Tibial artery (tissue), 4 donors: ENCODE data around the gene C1orf210.

Experiments used
- DNase-seq, 2 donors: peaks; one replicate each; pipeline ENCODE4 v3.0.0-alpha.2; 2019
- H3K27ac ChIP-seq, 2 donors: fragments of 200-600 bp; sonication (generic) in 1 of 2; 1 replicate in 1 of 2; 2 replicates in 1 of 2; pipeline ENCODE4 v1.5.1; 2018 to 2019; ENCODE audit warnings: mild to moderate bottlenecking in 1 of 2
- H3K27me3 ChIP-seq, 2 donors: fragments of 200-600 bp; sonication (generic) in 1 of 2; one replicate each; pipeline versions ENCODE4 v1.5.1 to v1.6.0; 2016 to 2019
- H3K36me3 ChIP-seq, 3 donors: fragments of 200-600 bp; sonication (generic) in 2 of 3; one replicate each; pipeline ENCODE4 v1.5.1; 2016 to 2019; ENCODE audit warnings: mild to moderate bottlenecking in 2 of 3
- H3K4me1 ChIP-seq, 4 donors: fragments of 200-600 bp; sonication (generic) in 2 of 4; 1 replicate in 3 of 4; 2 replicates in 1 of 4; pipeline ENCODE4 v1.5.1; 2016 to 2019
- H3K4me3 ChIP-seq, 2 donors: fragments of 200-600 bp; sonication (generic) in 1 of 2; 1 replicate in 1 of 2; 2 replicates in 1 of 2; pipeline ENCODE4 v1.5.1; 2018 to 2019; ENCODE audit warnings: mild to moderate bottlenecking in 2 of 2
- H3K9me3 ChIP-seq, 3 donors: fragments of 200-600 bp; sonication (generic) in 1 of 3; one replicate each; pipeline ENCODE4 v1.5.1; 2016 to 2019
- CTCF ChIP-seq, 2 experiments: fragments of 200-600 bp in 1 of 2; fragments of 450-650 bp in 1 of 2; IDR thresholded peaks; one replicate each; pipeline ENCODE4 v1.5.1; 2017 to 2019; ENCODE audit warnings: antibody characterized with exemption in 2 of 2, mild to moderate bottlenecking in 1 of 2, moderate library complexity in 1 of 2
- intact Hi-C: fragments of 100-400 bp; cut with DNase I; formaldehyde crosslinking; loops from one replicate; pipeline ENCODE4 v1.15.0; 2023; ENCODE audit warnings: low total_unique reads

The C1orf210 gene

GRCh38 chr1:43270421-43271095, 14.8 kb downstream of the C1orf210 start:
- H3K27me3 ChIP-seq, result peaks cover 0 to 31% of the 10 kb centered on the region in 2 donors
- TF ChIP-seq CTCF (IDR thresholded peaks at IDR 0.05), result no peak
- intact Hi-C loops, result no loop called here
- H3K4me3 ChIP-seq, result no peak overlapping the region
- DNase-seq, result peak in 1 of 2 donors; percentile 59
- no peaks in the 10 kb centered on the region for H3K36me3 ChIP-seq
- H3K27ac ChIP-seq, result no peak overlapping the region
- H3K4me1 ChIP-seq, result peaks cover 0 to 17% (median 0%) of the 10 kb centered on the region in 4 donors
- no peaks in the 10 kb centered on the region for H3K9me3 ChIP-seq

GRCh38 chr1:43269627-43270375, 15.6 kb downstream of the C1orf210 start, which contains the start of gene TMEM125:
TMEM125 (plus strand) TSS chr1:43269983; CDS start chr1:43272723, 2,740 bp downstream.
- DNase-seq, result peak in 1 of 2 donors; percentile 31
- Histone ChIP-seq H3K4me1 (peaks cover 0 to 17% (median 0%) of the 10 kb centered on the region in 4 donors), H3K9me3 (no peaks in the 10 kb centered on the region), H3K27me3 (peaks cover 0 to 31% of the 10 kb centered on the region in 2 donors), H3K4me3 (no peak within 1 kb of the TSS), H3K36me3 (no peaks in the 10 kb centered on the region), H3K27ac (no peak within 1 kb of the TSS)
- TF ChIP-seq CTCF (IDR thresholded peaks at IDR 0.05), result no peak
- intact Hi-C loops, result no loop called here

- H3K27me3 ChIP-seq, result peaks cover 0 to 31% of the 10 kb centered on the region in 2 donors
- no peaks in the 10 kb centered on the region for H3K9me3 ChIP-seq
- no peak for TF ChIP-seq CTCF (IDR thresholded peaks at IDR 0.05)
- peak in 1 of 2 donors; percentile 46 for DNase-seq
- no peak overlapping the region for H3K27ac ChIP-seq
- H3K4me1 ChIP-seq, result peaks cover 0 to 15% (median 0%) of the 10 kb centered on the region in 4 donors
- H3K36me3 ChIP-seq, result no peaks in the 10 kb centered on the region
- no peak overlapping the region for H3K4me3 ChIP-seq
- intact Hi-C loops, result no loop called here
Observed at GRCh38 chr1:43267818-43268425, 17.5 kb downstream of the C1orf210 start.

- Histone ChIP-seq H3K9me3 (no peaks in the 10 kb centered on the region), H3K27ac (no peak overlapping the region), H3K4me3 (no peak overlapping the region), H3K27me3 (peaks cover 0 to 27% of the 10 kb centered on the region in 2 donors), H3K36me3 (no peaks in the 10 kb centered on the region), H3K4me1 (peaks cover 0 to 15% (median 0%) of the 10 kb centered on the region in 4 donors)
- TF ChIP-seq CTCF (IDR thresholded peaks at IDR 0.05), result no peak
- intact Hi-C loops, result no loop called here
- DNase-seq, result peak in 1 of 2 donors; percentile 37
Observed at GRCh38 chr1:43267291-43267805, 18.0 kb downstream of the C1orf210 start.

- Histone ChIP-seq H3K27me3 (peaks cover 0 to 22% of the 10 kb centered on the region in 2 donors), H3K27ac (no peak overlapping the region), H3K4me1 (peaks cover 0 to 15% (median 0%) of the 10 kb centered on the region in 4 donors), H3K4me3 (no peak overlapping the region), H3K9me3 (no peaks in the 10 kb centered on the region), H3K36me3 (no peaks in the 10 kb centered on the region)
- TF ChIP-seq CTCF (IDR thresholded peaks at IDR 0.05), result no peak
- intact Hi-C loops, result no loop called here
- no peak for DNase-seq
Observed at GRCh38 chr1:43266881-43267280, 18.5 kb downstream of the C1orf210 start.
